ENCODE measurements around the gene FGFR3. TPM values are rescaled to one million over a fixed set of nuclear protein-coding genes. Genes with fewer than 3 reads are reported as not detected.

Gene FGFR3
- total and polyA plus RNA-seq, 9 of the 15 experiments (the other 6 are each of a cell fraction or from before 2014, with no cell fraction given): 1.2 to 60.4 (median 12.7) TPM

GRCh38 chr4:1830642-1831228, 37.6 kb downstream of the FGFR3 start:
- Histone ChIP-seq H3K4me3 (no peak overlapping the region), H3K9me1 (ENCODE audit: control insufficient read depth, insufficient read depth, low read length) (no peaks in the 10 kb centered on the region), H3K4me2 (ENCODE audit: insufficient read depth, low read length) (no peak overlapping the region), H3K9ac (ENCODE audit: insufficient read depth in 1 of 2, low read depth in 2 of 2, low read length in 2 of 2) (no peak overlapping the region; a peak in 1 of 4 replicates), H2AFZ (ENCODE audit: low read depth, low read length) (no peak overlapping the region), H3K27me3 (ENCODE audit: control insufficient read depth in 2 of 2, insufficient read depth in 2 of 2, low read length in 2 of 2) (no peaks in the 10 kb centered on the region), H3K27ac (ENCODE audit: extremely low read depth, low read depth, low read length) (no peak overlapping the region), H3K36me3 (ENCODE audit: control insufficient read depth, insufficient read depth, low read length) (peaks cover 75% of the 10 kb centered on the region; the same call in 2 of the 3 replicates), H4K20me1 (replicated peaks; ENCODE audit: control insufficient read depth, insufficient read depth, low read length) (peaks cover 4% of the 10 kb centered on the region; the same call in 1 of the 2 replicates), H3K9me3 (replicated peaks; ENCODE audit: control insufficient read depth, insufficient read depth, low read depth, low read length) (no peaks in the 10 kb centered on the region), H3K79me2 (ENCODE audit: control insufficient read depth, insufficient read depth, low read length) (no peaks in the 10 kb centered on the region; the same call in 2 of the 3 replicates), H3K4me1 (replicated peaks in 1 of 2; ENCODE audit: control insufficient read depth in 2 of 2, insufficient read depth in 2 of 2, low read length in 2 of 2) (no peaks in the 10 kb centered on the region; a peak in 2 of 5 replicates)
- no peak for ATAC-seq
- ChIA-PET POLR2A (interaction anchor here (0.8 to 1.5 kb wide), 4 partner anchors 9 to 25 kb away, joined by 3 to 9 read pairs (median 3); partner anchors contain the start of gene LETM1), CTCF (ENCODE audit: low intra/inter-chr PET ratio) (no interaction called here)
- in situ Hi-C loops (cut with MboI) (no loop called here), intact Hi-C loops (cut with micrococcal nuclease) (no loop called here)
- FAIRE-seq: no peak
- no peak for DNase-seq (ENCODE audit: extremely low read depth in 1 of 4, low spot score in 3 of 4)
- 84% methylated on average over 8 of the region's 8 CpGs for WGBS (ENCODE audit: insufficient coverage, low coverage, missing lambda C conversion rate)
- no TSS peak for BruUV-seq (replicated peaks)
- TF ChIP-seq HMG20A (CRISPR knock-in tag; conservative IDR thresholded peaks at IDR 0.05): no peak
- TF ChIP-seq ZNF384 (IDR thresholded peaks at IDR 0.05; ENCODE audit: low read depth, low read length): no peak
- no peak for TF ChIP-seq HMGXB4 (CRISPR knock-in tag; IDR thresholded peaks at IDR 0.05)
- no peak for TF ChIP-seq ZNF589 (CRISPR knock-in tag; IDR thresholded peaks at IDR 0.05; ENCODE audit: low read depth)
- no peak for TF ChIP-seq SP2 (IDR thresholded peaks at IDR 0.05; ENCODE audit: extremely low read depth, low read depth, low read length, poor library complexity, severe bottlenecking)
- TF ChIP-seq CBFA2T2 (conservative IDR thresholded peaks at IDR 0.05): no peak
- TF ChIP-seq ZNF165 (CRISPR knock-in tag; IDR thresholded peaks at IDR 0.05; ENCODE audit: borderline replicate concordance): no peak
- TF ChIP-seq TBP (optimal IDR thresholded peaks at IDR 0.05; ENCODE audit: low read depth, low read length): no peak
- no peak for TF ChIP-seq BCL6 (CRISPR knock-in tag; IDR thresholded peaks at IDR 0.05)
- TF ChIP-seq ZBTB49 (CRISPR knock-in tag; IDR thresholded peaks at IDR 0.05; ENCODE audit: borderline replicate concordance): no peak
- TF ChIP-seq CEBPB (tag; IDR thresholded peaks at IDR 0.05): no peak
- TF ChIP-seq MYC (IDR thresholded peaks at IDR 0.05; ENCODE audit: low read depth, low read length): no peak
- no peak for TF ChIP-seq MYC (CRISPR knock-in tag; IDR thresholded peaks at IDR 0.05; ENCODE audit: borderline replicate concordance, low read depth)
- no peak for TF ChIP-seq GATAD2A (IDR thresholded peaks at IDR 0.05)
- no peak for TF ChIP-seq ZNF79 (CRISPR knock-in tag; IDR thresholded peaks at IDR 0.05; ENCODE audit: low read depth)
- no peak for TF ChIP-seq E2F8 (IDR thresholded peaks at IDR 0.05; ENCODE audit: low read depth, partially characterized antibody)
- no peak for TF ChIP-seq HLTF (IDR thresholded peaks at IDR 0.05)
- TF ChIP-seq SMARCA4 (IDR thresholded peaks at IDR 0.05): no peak
